ENCODE data around the gene PAGE3.

Gene PAGE3

GRCh38 chrX:55279832-55280231, 15.1 kb upstream of the PAGE3 start:
- no peak overlapping the region for H3K9ac ChIP-seq (ENCODE audit: low read length)
- TF ChIP-seq, protein P1, sequence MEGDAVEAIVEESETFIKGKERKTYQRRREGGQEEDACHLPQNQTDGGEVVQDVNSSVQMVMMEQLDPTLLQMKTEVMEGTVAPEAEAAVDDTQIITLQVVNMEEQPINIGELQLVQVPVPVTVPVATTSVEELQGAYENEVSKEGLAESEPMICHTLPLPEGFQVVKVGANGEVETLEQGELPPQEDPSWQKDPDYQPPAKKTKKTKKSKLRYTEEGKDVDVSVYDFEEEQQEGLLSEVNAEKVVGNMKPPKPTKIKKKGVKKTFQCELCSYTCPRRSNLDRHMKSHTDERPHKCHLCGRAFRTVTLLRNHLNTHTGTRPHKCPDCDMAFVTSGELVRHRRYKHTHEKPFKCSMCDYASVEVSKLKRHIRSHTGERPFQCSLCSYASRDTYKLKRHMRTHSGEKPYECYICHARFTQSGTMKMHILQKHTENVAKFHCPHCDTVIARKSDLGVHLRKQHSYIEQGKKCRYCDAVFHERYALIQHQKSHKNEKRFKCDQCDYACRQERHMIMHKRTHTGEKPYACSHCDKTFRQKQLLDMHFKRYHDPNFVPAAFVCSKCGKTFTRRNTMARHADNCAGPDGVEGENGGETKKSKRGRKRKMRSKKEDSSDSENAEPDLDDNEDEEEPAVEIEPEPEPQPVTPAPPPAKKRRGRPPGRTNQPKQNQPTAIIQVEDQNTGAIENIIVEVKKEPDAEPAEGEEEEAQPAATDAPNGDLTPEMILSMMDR (IDR thresholded peaks at IDR 0.05; ENCODE audit: low read length) = no peak
- TF ChIP-seq EZH2 (IDR thresholded peaks at IDR 0.05; ENCODE audit: borderline replicate concordance, low read length) = no peak
- no peak overlapping the region for H3K27ac ChIP-seq (ENCODE audit: low read depth, low read length, poor library complexity, severe bottlenecking)
- H3K36me3 ChIP-seq (ENCODE audit: insufficient read depth, low read length) = no peaks in the 10 kb centered on the region
- no peak overlapping the region for H2AFZ ChIP-seq (ENCODE audit: low read length)
- H3K9me2 ChIP-seq (ENCODE audit: low read depth, low read length) = no peaks in the 10 kb centered on the region
- no peaks in the 10 kb centered on the region for H3K27me3 ChIP-seq (ENCODE audit: insufficient read depth, low read length)
- H3K9me3 ChIP-seq (ENCODE audit: low read length) = no peaks in the 10 kb centered on the region
- no peaks in the 10 kb centered on the region for H3K79me2 ChIP-seq (ENCODE audit: insufficient read depth, low read length)
- no peaks in the 10 kb centered on the region for H3F3A ChIP-seq (ENCODE audit: insufficient read depth, low read length)
- no peaks in the 10 kb centered on the region for H3K4me1 ChIP-seq (ENCODE audit: insufficient read depth, low read length, severe bottlenecking)
- H3K4me2 ChIP-seq (ENCODE audit: low read length) = no peak overlapping the region
- no peak overlapping the region for H3K4me3 ChIP-seq (ENCODE audit: low read depth, low read length, poor library complexity, severe bottlenecking)
- H4K20me1 ChIP-seq (ENCODE audit: insufficient read depth, low read length) = no peaks in the 10 kb centered on the region

- Histone ChIP-seq H3K9me3 (ENCODE audit: low read length) (no peaks in the 10 kb centered on the region), H3K36me3 (ENCODE audit: insufficient read depth, low read length) (no peaks in the 10 kb centered on the region), H3K4me1 (ENCODE audit: insufficient read depth, low read length, severe bottlenecking) (no peaks in the 10 kb centered on the region), H3K27me3 (ENCODE audit: insufficient read depth, low read length) (no peaks in the 10 kb centered on the region), H3K9me2 (ENCODE audit: low read depth, low read length) (no peaks in the 10 kb centered on the region), H3K4me3 (ENCODE audit: low read depth, low read length, poor library complexity, severe bottlenecking) (no peak overlapping the region), H2AFZ (ENCODE audit: low read length) (no peak overlapping the region), H3K79me2 (ENCODE audit: insufficient read depth, low read length) (no peaks in the 10 kb centered on the region), H3K4me2 (ENCODE audit: low read length) (no peak overlapping the region), H3K9ac (ENCODE audit: low read length) (no peak overlapping the region), H4K20me1 (ENCODE audit: insufficient read depth, low read length) (no peaks in the 10 kb centered on the region), H3K27ac (ENCODE audit: low read depth, low read length, poor library complexity, severe bottlenecking) (no peak overlapping the region), H3F3A (ENCODE audit: insufficient read depth, low read length) (no peaks in the 10 kb centered on the region)
- TF ChIP-seq, protein P1 (IDR thresholded peaks at IDR 0.05; ENCODE audit: low read length) = no peak
- TF ChIP-seq EZH2 (IDR thresholded peaks at IDR 0.05; ENCODE audit: borderline replicate concordance, low read length) = no peak
Measured at GRCh38 chrX:55260806-55261205, 3.9 kb downstream of the PAGE3 start.

DNA sequence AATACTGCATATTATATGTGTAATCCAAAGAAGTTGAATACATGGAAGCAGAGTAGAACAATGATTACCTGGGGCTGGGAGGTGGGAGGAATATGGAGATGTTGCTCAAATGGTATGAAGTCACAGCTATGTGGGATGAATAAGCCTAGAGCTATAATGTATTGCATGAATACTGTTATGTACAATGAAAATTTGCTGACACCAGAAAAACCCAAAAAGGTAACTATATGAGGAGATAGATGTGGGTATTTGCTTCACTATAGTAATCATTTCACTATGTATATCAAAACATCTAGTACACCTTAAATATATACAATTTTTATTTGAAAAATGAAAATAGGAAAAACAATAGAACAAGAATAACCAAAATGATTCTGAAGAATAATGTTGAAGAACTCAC, 11.2 kb downstream of the PAGE3 start:
- Histone ChIP-seq H3K9me3 (ENCODE audit: low read length) (no peaks in the 10 kb centered on the region), H3F3A (ENCODE audit: insufficient read depth, low read length) (no peaks in the 10 kb centered on the region), H3K27ac (ENCODE audit: low read depth, low read length, poor library complexity, severe bottlenecking) (no peak overlapping the region), H3K79me2 (ENCODE audit: insufficient read depth, low read length) (no peaks in the 10 kb centered on the region), H3K4me1 (ENCODE audit: insufficient read depth, low read length, severe bottlenecking) (no peaks in the 10 kb centered on the region), H3K27me3 (ENCODE audit: insufficient read depth, low read length) (no peaks in the 10 kb centered on the region), H2AFZ (ENCODE audit: low read length) (no peak overlapping the region), H3K36me3 (ENCODE audit: insufficient read depth, low read length) (no peaks in the 10 kb centered on the region), H3K9me2 (ENCODE audit: low read depth, low read length) (no peaks in the 10 kb centered on the region), H3K9ac (ENCODE audit: low read length) (no peak overlapping the region), H3K4me2 (ENCODE audit: low read length) (no peak overlapping the region), H4K20me1 (ENCODE audit: insufficient read depth, low read length) (no peaks in the 10 kb centered on the region), H3K4me3 (ENCODE audit: low read depth, low read length, poor library complexity, severe bottlenecking) (no peak overlapping the region)
- no peak for TF ChIP-seq EZH2 (IDR thresholded peaks at IDR 0.05; ENCODE audit: borderline replicate concordance, low read length)
- TF ChIP-seq, protein P1 (IDR thresholded peaks at IDR 0.05; ENCODE audit: low read length) = no peak
